Measurements from ENCODE around the gene CARHSP1.

GRCh38 chr16:8814095-8814806 lies 54.6 kb downstream of the CARHSP1 start:
- TF ChIP-seq POLR2AphosphoS5 (IDR thresholded peaks at IDR 0.05; ENCODE audit: borderline replicate concordance, low read depth, low read length) (no peak), EZH2 (IDR thresholded peaks at IDR 0.05) (no peak)

Data from SK-N-MC (cell line).